ENCODE data around the gene ZNRF3. TPM values are rescaled to one million over a fixed set of nuclear protein-coding genes. Genes with fewer than 3 reads are reported as not detected.

Gene ZNRF3
- polyA plus RNA-seq, 12 donors = 7.3 to 15.6 (median 10.5) TPM; not detected in 1

DNA sequence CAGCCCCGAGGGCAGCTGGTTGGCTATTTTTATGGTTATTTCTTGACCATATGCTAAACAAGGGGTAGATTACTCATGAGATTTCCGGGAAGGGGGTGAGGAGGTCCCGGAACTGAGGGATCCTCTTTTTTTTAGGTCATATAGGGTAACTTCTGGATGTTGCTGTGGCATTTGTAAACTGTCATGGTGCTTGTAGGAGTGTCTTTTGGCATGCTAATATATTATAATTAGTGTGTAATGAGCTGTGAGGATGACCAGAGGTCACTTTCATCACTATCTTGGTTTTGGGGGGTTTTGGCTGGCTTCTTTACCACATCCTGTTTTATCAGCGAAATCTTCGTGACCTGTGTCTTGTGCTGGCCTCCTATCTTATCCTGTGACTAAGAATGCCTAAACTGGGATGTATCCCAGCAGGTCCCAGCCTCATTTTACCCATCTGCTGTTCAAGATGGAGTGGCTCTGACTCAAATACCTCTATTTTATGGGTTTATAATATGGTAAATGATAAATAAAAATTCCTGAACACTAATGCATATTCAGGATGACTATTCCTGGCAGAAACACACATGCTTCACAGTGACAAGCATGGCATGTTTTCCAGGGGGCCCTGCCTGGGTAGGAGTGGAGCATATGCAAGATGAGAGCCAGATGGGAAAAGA is 200.7 kb downstream of the ZNRF3 start:
- DNase-seq = no peak

- DNase-seq = no peak
Measured at GRCh38 chr22:29087012-29087411, 203.6 kb downstream of the ZNRF3 start.

DNA sequence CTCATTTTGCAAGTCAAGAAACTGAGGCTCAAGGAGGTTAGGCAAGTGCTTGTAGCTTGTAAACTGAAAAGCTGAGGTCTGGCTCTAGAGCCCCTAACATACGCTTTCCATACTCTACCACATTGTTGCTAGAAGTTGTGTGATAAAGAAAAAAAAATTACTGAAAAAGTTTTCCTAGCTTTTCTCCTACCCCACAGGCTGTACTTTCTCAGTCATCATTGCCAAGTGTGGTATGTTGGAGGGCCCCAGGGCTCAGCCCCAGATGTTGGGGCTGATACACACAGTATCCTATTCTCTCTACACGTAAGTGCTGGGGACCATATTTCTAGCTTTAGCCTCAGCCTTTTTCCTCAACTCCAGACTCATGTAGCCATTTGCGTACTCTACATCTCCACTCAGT is 205.4 kb downstream of the ZNRF3 start:
- no peak for DNase-seq

DNA sequence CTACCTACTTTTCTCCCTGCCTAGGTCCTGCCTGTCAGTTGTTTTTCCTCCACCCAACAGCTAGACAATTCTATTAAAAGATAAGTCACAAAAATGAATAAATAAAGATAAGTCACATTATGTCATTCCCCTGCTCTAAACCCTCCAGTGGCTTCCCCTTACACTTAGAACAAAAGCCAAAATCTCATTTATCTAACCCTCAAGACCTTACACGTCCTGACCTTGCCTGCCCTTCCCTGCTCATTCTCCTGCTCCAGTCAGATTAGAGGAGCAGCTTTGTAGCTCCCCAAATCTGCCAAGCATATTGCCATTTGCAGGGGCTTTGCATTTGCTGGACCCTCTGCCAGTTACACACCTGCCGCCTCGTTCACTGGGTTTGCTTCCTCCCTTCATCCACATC is 206.1 kb downstream of the ZNRF3 start:
- DNase-seq = no peak

- DNase-seq = no peak
Measured at GRCh38 chr22:29090039-29090438, 206.7 kb downstream of the ZNRF3 start.

DNA sequence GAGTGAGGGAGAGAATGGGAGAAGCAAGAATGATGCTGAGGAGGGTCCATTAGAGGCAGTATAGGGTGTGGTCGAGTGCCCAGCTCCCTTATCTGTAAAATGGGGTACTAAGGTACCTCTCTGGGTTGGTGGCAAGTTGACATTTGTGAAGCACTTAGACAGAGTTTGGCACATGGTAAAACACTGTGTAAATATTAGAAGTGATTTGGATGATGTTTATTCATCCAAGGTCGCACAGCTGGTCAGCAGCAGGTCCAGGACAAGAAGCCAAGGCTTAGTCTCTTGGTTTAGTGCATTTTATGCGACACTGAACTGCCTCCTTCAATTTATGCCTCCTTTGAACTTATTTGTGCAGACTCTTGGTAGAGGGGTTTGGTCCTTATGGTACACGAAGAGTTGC is 208.9 kb downstream of the ZNRF3 start:
- DNase-seq = no peak

- no peak for DNase-seq
Measured at GRCh38 chr22:29093030-29093429, 209.7 kb downstream of the ZNRF3 start.

- peak; percentile 67 for DNase-seq
Measured at GRCh38 chr22:29093501-29094300, 210.3 kb downstream of the ZNRF3 start.

GRCh38 chr22:29095459-29095858 is 212.1 kb downstream of the ZNRF3 start:
- DNase-seq = no peak

DNA sequence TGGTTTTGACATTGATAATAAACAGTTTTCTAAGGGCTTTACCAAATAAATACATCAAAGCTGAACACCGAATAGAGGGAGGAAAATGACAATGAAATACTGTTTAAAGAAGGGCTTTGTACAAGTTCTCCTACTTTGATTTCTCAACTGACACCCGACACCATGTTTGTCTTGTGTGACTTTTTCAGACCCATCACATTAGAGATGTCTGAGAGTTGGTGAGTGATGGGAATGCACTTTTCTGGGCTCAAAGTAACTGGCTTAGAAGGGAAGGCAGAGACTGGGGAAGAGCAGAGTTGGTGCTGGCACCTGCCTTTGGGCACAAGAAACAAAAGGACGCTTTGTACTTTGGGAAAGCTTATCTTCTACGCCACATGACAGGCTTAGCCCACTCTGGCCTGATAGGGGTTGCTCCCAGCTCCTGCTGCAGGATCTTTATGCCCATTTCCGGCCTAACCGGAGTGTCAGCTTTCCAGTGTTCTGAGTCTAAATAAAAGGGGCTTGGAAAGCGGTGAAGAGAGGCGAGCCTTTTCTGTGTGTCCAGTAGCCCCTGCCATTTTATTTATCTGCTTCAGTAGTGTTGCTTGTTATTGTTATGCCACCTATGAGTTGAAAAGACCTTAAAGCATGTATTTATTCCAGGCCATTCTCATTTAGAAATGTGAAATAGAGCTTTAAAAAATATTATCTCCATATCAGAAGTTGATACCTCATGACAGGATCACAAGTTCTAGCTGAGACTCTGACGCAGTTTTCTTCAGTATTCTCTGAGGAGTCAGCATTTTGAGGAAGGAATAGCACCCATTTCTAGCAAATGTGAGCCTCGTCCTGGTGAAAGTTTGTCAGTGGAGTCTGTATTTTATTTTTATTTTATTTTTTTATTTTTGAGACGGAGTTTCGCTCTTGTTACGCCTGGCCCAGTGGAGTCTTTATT is 213.6 kb downstream of the ZNRF3 start:
- DNase-seq = no peak

GRCh38 chr22:29098296-29098695 is 214.9 kb downstream of the ZNRF3 start:
- DNase-seq = no peak

- DNase-seq = no peak
Measured at GRCh38 chr22:29102300-29102699, 218.9 kb downstream of the ZNRF3 start.

GRCh38 chr22:29103121-29103520 is 219.7 kb downstream of the ZNRF3 start:
- DNase-seq = no peak

- no peak for DNase-seq
Measured at GRCh38 chr22:29105468-29105867, 222.1 kb downstream of the ZNRF3 start.

DNA sequence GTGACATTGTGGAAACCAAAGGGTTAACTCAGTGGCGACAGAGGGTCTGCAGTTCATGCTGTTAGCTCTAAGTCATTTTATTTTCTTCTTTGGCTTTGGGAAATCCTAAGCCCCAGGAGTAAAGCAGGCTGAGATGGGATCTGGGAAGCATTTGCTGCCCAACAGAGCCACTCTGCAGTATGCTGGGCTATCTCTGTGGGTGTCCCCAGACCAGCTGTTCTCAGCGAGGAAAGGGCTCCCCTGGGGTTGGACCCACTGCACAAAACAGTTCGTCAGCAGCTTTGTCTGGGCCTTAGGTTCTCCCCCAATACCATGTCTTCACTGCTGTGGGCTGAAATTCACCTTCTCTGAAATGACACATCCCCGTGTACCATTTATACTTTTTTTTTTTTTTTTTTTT is 223.5 kb downstream of the ZNRF3 start:
- DNase-seq = no peak

Other genes with a start within 250 kb of the ZNRF3 start
- gene TTC28, start 203.7 kb upstream of the ZNRF3 start, polyA plus RNA-seq (ENCODE audit: insufficient read length in 12 of 12) = 10 to 100 TPM; 20.5 to 38.3 (median 28.6) TPM
- 10 to 100 TPM in 6 of 12 donors, 1 to 10 TPM in 5, not detected in 1; 6.4 to 36.5 (median 10.2) TPM for gene CHEK2, start 141.8 kb upstream of the ZNRF3 start, polyA plus RNA-seq (ENCODE audit: insufficient read length in 12 of 12)
- gene HSCB, start 141.5 kb upstream of the ZNRF3 start, polyA plus RNA-seq (ENCODE audit: insufficient read length in 12 of 12) = 10 to 100 TPM in 11 of 12 donors, not detected in 1; 14.7 to 24.0 (median 20.0) TPM
- 10 to 100 TPM in 11 of 12 donors, not detected in 1; 21.0 to 32.3 (median 27.2) TPM for gene CCDC117, start 110.9 kb upstream of the ZNRF3 start, polyA plus RNA-seq (ENCODE audit: insufficient read length in 12 of 12)
- 10 to 100 TPM in 11 of 12 donors, not detected in 1; 57.5 to 99.1 (median 74.6) TPM for gene XBP1, start 83.0 kb upstream of the ZNRF3 start, polyA plus RNA-seq (ENCODE audit: insufficient read length in 12 of 12)
- gene C22orf31, start 178.3 kb downstream of the ZNRF3 start, polyA plus RNA-seq (ENCODE audit: insufficient read length in 12 of 12) = 1 to 10 TPM in 10 of 12 donors, not detected in 2; 1.2 to 3.6 (median 2.0) TPM
- gene KREMEN1, start 189.5 kb downstream of the ZNRF3 start, polyA plus RNA-seq (ENCODE audit: insufficient read length in 12 of 12) = 100 to 1,000 TPM in 2 of 12 donors, 10 to 100 TPM in 9, not detected in 1; 65.7 to 117 (median 83.6) TPM

Measured in muscle of arm (tissue), 12 donors.